ENCODE data around the gene ACAA2.

- TF ChIP-seq BACH2 (CRISPR knock-in tag; IDR thresholded peaks at IDR 0.05; ENCODE audit: borderline replicate concordance) (no peak), POU6F1 (CRISPR knock-in tag; IDR thresholded peaks at IDR 0.05; ENCODE audit: borderline replicate concordance, low read depth) (no peak), ZFP3 (CRISPR knock-in tag; IDR thresholded peaks at IDR 0.05) (no peak), ARNTL (CRISPR knock-in tag; IDR thresholded peaks at IDR 0.05; ENCODE audit: borderline replicate concordance, low read depth) (no peak), ESRRG (CRISPR knock-in tag; IDR thresholded peaks at IDR 0.05) (no peak), PATZ1 (CRISPR knock-in tag; IDR thresholded peaks at IDR 0.05; ENCODE audit: borderline replicate concordance) (no peak), ZC3H10 (CRISPR knock-in tag; IDR thresholded peaks at IDR 0.05) (no peak)
These were observed 56.5 kb downstream of the ACAA2 start for GRCh38 chr18:49756671-49757362.
